Gastroesophageal sphincter (tissue), 4 donors: Measurements from ENCODE around the gene HDAC4. TPM values are rescaled to one million over a fixed set of nuclear protein-coding genes. Genes with fewer than 3 reads are reported as not detected.

Experiments
- ATAC-seq: fragments of 150-250 bp; one replicate; pipeline ENCODE4 v1.9.1; 2016; ENCODE audit warnings: mild to moderate bottlenecking, moderate library complexity
- H3K27ac ChIP-seq, 4 donors: fragments of 200-600 bp; sonication (generic) in 3 of 4; 1 replicate in 3 of 4; 2 replicates in 1 of 4; pipeline ENCODE4 v1.5.1; 2016 to 2019
- H3K27me3 ChIP-seq: fragments of 200-600 bp; sonication (generic); one replicate; pipeline ENCODE4 v1.5.1; 2019
- H3K36me3 ChIP-seq, 2 donors: fragments of 200-600 bp; sonication (generic); one replicate each; pipeline ENCODE4 v1.5.1; 2019; ENCODE audit warnings: control low read depth in 1 of 2
- H3K4me1 ChIP-seq, 3 donors: fragments of 200-600 bp; sonication (generic); 1 replicate in 2 of 3; 2 replicates in 1 of 3; pipeline ENCODE4 v1.5.1; 2016 to 2019; ENCODE audit warnings: control low read depth in 2 of 3
- H3K4me3 ChIP-seq, 2 donors: fragments of 200-600 bp; sonication (generic); one replicate each; pipeline ENCODE4 v1.5.1; 2019; ENCODE audit warnings: mild to moderate bottlenecking in 1 of 2, moderate library complexity in 1 of 2
- H3K9me3 ChIP-seq, 3 donors: fragments of 200-600 bp; sonication (generic); one replicate each; pipeline ENCODE4 v1.5.1; 2017 to 2019; ENCODE audit warnings: control low read depth in 2 of 3
- EP300 ChIP-seq: sonication (generic); formaldehyde crosslinking; IDR thresholded peaks from one replicate; pipeline ENCODE4 v1.6.1; 2017; ENCODE audit warnings: antibody characterized with exemption, mild to moderate bottlenecking
- POLR2A ChIP-seq, 2 donors: fragments of 450-650 bp; IDR thresholded peaks; one replicate each; pipeline ENCODE4 v1.6.1; 2017; ENCODE audit warnings: antibody characterized with exemption in 2 of 2, mild to moderate bottlenecking in 2 of 2, moderate library complexity in 1 of 2
- POLR2AphosphoS5 ChIP-seq: sonication (generic); formaldehyde crosslinking; IDR thresholded peaks from one replicate; pipeline ENCODE4 v1.6.1; 2017; ENCODE audit warnings: antibody characterized with exemption
- WGBS, 2 donors: methylation state at CpG; one replicate each; pipeline ENCODE4 v1.1.5; 2018; ENCODE audit warnings: low coverage in 1 of 2; 5-methylcytosine and 5-hydroxymethylcytosine counted together
- total RNA-seq, 4 donors: library from RNA; depleted of rRNA; stranded (reverse); fragments of >200 nt; gene quantifications; one replicate each; pipeline ENCODE4 v1.1.0, GENCODE V29; 2016
- TF ChIP-seq, protein P1 (sequence below), 4 experiments: fragments of 200-600 bp in 2 of 4; fragments of 450-650 bp in 2 of 4; sonication (generic) in 1 of 4; IDR thresholded peaks; one replicate each; pipeline ENCODE4 v1.5.1; 2017 to 2019; ENCODE audit warnings: antibody characterized with exemption in 4 of 4, mild to moderate bottlenecking in 2 of 4, moderate library complexity in 2 of 4

The HDAC4 gene
- total RNA-seq, 4 donors from 2014 or later: 41.3 to 104 (median 85.8) TPM

DNA sequence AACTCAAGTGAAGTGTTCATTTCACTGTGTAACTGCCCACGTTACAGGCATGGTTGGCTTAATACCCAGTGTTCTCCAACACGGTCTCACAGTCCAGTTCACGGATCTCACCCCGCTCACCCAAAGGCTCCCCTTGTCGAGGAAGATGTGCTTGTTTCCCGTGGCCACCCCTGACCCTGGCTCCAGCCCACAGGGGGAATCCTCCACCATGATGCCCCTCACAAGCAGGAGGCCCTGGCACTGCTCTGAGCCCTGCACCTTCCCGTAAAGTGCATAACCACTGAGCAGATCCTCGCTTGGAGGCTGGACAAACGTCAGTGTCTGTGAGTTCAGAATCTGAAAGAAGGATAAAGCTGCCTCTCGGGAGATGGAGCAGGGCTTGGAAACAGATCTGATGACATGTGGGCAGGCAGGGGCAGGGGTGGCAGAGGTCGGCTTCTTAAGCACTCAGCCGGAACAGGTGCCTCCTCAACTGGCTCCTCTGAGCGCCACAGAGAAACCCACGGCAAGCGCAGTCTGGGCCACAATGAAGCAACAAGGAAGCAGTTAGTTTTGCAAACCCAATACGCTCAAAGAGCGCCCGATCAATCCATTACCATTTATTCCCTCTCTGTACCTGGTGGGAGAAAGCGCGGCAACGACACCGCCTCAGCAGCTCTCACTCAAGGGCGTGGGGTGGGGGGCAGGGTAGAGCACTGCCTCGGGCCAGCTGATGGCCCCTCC is 17.6 kb downstream of the HDAC4 start:
- Histone ChIP-seq H3K9me3 (no peaks in the 10 kb centered on the region), H3K27me3 (no peaks in the 10 kb centered on the region), H3K36me3 (peaks cover 0 to 9% of the 10 kb centered on the region in 2 donors), H3K27ac (no peak overlapping the region), H3K4me1 (peaks cover 0 to 42% (median 3%) of the 10 kb centered on the region in 3 donors), H3K4me3 (no peak overlapping the region)
- TF ChIP-seq, protein P1, sequence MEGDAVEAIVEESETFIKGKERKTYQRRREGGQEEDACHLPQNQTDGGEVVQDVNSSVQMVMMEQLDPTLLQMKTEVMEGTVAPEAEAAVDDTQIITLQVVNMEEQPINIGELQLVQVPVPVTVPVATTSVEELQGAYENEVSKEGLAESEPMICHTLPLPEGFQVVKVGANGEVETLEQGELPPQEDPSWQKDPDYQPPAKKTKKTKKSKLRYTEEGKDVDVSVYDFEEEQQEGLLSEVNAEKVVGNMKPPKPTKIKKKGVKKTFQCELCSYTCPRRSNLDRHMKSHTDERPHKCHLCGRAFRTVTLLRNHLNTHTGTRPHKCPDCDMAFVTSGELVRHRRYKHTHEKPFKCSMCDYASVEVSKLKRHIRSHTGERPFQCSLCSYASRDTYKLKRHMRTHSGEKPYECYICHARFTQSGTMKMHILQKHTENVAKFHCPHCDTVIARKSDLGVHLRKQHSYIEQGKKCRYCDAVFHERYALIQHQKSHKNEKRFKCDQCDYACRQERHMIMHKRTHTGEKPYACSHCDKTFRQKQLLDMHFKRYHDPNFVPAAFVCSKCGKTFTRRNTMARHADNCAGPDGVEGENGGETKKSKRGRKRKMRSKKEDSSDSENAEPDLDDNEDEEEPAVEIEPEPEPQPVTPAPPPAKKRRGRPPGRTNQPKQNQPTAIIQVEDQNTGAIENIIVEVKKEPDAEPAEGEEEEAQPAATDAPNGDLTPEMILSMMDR (IDR thresholded peaks at IDR 0.05): no peak
- TF ChIP-seq EP300 (no peak), POLR2A (IDR thresholded peaks at IDR 0.05) (no peak), POLR2AphosphoS5 (no peak)
- ATAC-seq: no peak
- 86% methylated on average over 11 of the region's 24 CpGs; no CpG with 5 or more reads in 1 of the 2 donors for WGBS, 2 donors

DNA sequence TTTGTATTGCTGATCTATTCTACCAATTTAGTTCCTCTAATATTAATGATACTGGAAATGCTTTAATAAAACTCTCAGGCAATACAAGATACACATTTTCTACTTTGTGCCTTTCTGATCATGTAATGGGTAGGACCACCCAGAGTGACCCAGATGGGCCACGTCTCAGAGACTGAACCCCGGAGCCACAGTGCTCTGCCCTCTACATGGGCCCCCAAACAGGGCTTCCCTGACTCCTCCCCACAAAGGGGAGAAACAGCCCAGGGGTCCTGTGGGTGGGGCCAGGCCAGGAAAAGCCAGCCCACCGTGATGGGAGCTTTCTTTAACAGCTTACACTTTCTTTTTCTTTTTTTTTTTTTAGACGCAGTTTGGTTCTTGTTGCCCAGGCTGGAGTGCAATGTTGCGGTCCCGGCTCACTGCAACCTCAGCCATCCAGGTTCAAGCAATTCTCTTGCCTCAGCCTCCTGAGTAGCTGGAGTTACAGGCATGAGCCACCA is 18.4 kb downstream of the HDAC4 start:
- Histone ChIP-seq H3K4me3 (no peak overlapping the region), H3K27ac (no peak overlapping the region), H3K9me3 (no peaks in the 10 kb centered on the region), H3K4me1 (peaks cover 0 to 42% (median 3%) of the 10 kb centered on the region in 3 donors), H3K27me3 (no peaks in the 10 kb centered on the region), H3K36me3 (peaks cover 0 to 10% of the 10 kb centered on the region in 2 donors)
- WGBS, 2 donors: 61 to 66% methylated on average over 3 to 5 of the region's 6 CpGs
- ATAC-seq: no peak
- TF ChIP-seq POLR2A (IDR thresholded peaks at IDR 0.05) (no peak), POLR2AphosphoS5 (no peak), EP300 (no peak)
- TF ChIP-seq, protein P1 (IDR thresholded peaks at IDR 0.05): no peak

DNA sequence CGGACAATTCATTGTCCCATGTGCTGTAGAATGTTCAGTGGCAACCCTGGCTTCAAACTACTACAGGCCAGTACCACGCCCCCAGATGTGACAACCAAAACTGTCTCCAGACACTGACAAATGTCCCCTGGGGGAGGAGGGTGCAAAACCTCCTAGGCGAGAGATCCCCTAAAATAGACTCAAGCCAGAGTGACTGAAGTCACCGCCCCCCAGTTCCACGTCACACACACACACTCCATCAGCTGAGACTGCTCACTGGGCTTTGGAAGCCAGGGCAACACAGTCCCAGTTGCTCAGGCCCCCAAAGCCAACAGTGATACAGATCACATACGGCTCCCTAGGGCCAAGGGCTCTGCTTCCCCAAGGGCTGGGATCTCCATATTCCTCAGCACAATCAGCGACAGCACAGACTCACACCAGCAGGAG is 19.1 kb downstream of the HDAC4 start:
- ATAC-seq: no peak
- H3K27ac ChIP-seq: no peak overlapping the region
- TF ChIP-seq POLR2AphosphoS5 (no peak), POLR2A (IDR thresholded peaks at IDR 0.05) (no peak), EP300 (no peak)
- TF ChIP-seq, protein P1 (IDR thresholded peaks at IDR 0.05): no peak
- H3K27me3 ChIP-seq: no peaks in the 10 kb centered on the region
- WGBS, 2 donors: 83 to 90% methylated on average over 1 to 2 of the region's 7 CpGs
- H3K9me3 ChIP-seq: no peaks in the 10 kb centered on the region
- H3K4me3 ChIP-seq: no peak overlapping the region
- peaks cover 0 to 42% (median 3%) of the 10 kb centered on the region in 3 donors for H3K4me1 ChIP-seq
- peaks cover 0 to 17% of the 10 kb centered on the region in 2 donors for H3K36me3 ChIP-seq

DNA sequence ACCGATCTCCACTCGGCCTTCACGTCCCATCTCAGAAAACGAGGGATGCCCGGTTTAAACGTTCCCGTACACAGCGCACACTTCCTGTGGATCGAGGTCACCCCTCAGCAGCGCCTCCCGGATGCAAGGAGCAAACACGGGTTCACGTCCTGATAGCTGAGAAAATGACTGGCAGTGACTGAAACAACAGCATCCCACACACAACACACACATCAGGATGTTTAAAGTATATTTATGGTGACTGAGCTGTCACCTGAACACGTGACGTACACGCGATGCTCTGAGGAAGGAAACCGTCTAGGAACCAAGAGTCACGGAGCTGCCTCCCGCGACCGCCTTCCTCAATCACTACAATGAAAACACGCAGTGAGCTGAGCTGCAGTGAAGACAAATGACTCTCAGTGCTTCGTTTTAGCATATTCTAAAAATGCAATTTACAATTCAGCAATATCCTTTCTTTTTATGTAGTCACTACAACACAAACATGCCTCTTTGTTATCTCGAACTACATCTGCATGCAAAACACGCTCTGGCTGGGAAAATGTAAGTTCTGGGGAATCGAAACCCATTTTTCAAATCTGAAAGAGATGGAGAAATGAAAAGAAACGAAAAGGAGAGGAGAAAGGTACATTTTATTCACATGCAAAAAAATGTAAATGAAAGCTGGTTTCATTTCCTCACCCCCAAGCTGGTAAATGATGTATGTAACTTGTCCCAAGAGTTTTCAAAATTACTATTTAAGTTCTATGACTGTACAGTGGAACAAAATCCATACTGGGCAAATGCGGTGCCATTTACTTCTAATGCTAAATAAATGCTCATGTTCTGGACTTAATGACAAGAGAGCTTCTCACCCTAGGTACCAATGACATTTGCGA is 19.8 kb downstream of the HDAC4 start:
- Histone ChIP-seq H3K9me3 (no peaks in the 10 kb centered on the region), H3K27me3 (no peaks in the 10 kb centered on the region), H3K4me1 (peaks cover 0 to 43% (median 3%) of the 10 kb centered on the region in 3 donors), H3K27ac (no peak overlapping the region), H3K36me3 (peaks cover 0 to 17% of the 10 kb centered on the region in 2 donors), H3K4me3 (no peak overlapping the region)
- WGBS, 2 donors: 66 to 68% methylated on average over 14 to 30 of the region's 30 CpGs
- TF ChIP-seq POLR2AphosphoS5 (no peak), EP300 (no peak), POLR2A (IDR thresholded peaks at IDR 0.05) (no peak)
- TF ChIP-seq, protein P1 (IDR thresholded peaks at IDR 0.05): no peak
- ATAC-seq: no peak
